GM21447 (cell line): ENCODE measurements around the gene GPR183.

Experiments
- ATAC-seq: cut with Tn5 transposase; IDR thresholded peaks from one replicate; pipeline ENCODE4 v1.9.1; 2021; ENCODE audit not compliant: unreplicated experiment

GPR183 gene

DNA sequence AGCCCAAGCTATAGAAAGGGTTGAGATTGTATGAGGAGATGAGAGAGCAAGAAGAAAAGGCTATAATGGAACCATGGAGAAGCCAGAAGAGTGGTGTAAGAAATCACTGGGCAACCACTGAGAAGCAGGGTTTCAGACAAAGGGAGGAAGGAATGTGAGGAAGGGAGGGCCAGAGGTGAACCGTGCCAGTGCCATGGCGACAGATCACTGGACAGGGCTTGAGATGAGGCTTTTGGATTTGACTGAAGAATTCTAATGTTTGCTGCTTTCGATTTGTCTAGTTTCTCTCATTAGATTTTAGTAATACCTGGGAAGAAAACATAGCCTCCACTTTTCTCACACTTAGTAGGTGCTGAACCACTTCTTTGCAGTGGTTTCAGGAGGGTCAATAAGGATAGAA is 6.3 kb upstream of the GPR183 start:
- ATAC-seq = no peak

DNA sequence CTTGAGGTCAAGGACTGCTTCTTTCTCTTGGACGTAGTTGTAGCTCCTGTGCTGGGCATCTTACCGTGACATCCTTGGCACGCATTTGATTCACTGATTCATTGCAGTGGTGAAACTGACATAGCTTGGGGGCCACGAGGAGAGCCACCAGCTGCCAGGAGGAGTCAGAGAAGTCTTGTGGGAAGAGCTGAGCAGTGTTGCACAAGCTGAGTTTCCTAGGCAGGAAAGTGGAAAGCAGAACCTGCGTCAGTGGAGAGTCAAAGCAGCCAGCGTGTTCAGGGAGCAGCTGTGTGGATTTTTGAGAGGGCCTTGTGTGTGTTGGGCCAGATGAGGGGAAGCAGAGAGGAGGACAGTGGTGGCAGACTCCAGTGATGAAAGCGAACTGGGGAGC is 5.3 kb upstream of the GPR183 start:
- ATAC-seq = peak; percentile 29

DNA sequence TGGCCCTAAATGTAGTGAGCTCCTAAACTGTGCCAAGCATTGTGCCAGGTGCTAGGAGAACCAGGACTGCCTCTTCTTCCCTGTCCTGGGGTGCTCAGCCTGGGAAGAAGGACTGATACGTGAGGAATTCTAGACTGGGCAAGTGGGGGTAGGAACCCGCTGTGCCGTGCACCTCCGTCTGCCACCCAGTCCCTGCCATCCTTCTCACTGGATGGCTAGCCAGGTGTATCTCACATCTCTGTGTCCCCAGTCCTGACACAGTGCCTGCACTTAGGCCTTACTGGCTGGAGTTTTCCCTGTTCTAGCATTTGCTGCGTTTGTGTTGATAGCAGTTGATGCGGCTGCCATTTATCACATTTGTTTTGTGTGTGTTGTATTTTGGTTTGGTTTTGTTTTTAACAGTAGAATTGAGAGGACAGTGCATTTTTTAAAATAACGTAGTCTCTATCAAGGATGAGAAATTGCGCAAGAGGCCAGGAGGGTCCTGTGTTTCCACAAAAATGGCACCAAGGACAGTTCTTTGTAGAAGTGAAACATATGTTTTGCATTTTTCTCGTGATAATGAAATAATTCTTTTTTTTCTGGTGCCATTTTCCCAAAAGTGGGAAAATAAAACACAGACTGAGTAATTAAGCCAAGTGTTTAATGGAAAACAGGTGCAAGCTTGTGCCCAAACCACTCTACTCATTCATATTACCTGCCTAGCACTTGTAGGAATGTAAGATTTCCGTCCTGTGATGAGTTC is 4.7 kb upstream of the GPR183 start:
- no peak for ATAC-seq

DNA sequence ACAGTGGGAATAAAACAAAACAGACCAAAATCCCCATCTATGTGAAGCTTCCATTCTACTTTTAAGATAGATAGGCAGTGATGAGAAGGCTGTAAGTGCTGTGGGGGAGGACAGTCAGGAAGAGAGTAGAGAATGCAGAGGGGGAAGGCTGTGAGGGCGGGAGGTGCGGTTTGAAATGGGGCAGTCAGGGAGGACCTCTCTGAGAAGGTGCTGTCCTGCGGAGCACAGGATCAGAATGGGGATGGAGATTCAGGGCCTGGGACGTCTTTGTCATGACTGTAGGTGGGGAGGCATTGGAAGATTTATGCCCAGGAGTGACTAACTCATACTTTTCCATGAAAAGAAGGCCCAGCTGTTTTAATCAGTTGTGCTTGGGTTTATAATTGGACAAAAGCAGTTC is 3.9 kb upstream of the GPR183 start:
- ATAC-seq = no peak

DNA sequence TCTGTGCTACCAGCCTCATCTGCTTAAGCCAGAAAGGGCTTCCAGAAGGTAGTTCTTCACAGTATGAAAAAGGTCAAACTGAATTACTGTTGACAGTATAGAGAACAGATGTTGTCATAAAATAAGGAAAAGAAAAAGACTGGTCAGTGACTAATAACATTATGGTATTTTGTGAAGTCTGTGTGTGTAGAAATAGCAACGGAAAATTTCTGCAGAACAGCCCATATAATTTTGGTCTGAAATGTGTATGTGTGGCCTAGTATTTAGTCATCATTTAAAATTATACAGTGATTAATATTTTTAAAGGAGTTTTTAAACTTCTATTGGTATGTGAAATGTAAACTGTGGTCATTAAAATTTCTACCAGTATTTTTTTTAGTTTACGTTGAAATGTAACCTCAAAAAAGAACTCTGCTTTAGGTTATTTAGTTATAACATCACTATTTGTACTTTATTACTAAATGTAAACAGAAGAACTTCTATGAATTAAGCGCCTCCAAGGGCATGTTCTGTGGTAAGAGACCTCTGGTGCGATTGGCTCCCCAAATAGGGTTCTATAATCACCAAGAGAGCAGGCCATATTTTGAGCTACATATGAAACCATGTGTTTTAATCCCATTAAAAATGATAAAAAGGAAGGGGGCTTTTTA is 3.3 kb upstream of the GPR183 start:
- no peak for ATAC-seq

DNA sequence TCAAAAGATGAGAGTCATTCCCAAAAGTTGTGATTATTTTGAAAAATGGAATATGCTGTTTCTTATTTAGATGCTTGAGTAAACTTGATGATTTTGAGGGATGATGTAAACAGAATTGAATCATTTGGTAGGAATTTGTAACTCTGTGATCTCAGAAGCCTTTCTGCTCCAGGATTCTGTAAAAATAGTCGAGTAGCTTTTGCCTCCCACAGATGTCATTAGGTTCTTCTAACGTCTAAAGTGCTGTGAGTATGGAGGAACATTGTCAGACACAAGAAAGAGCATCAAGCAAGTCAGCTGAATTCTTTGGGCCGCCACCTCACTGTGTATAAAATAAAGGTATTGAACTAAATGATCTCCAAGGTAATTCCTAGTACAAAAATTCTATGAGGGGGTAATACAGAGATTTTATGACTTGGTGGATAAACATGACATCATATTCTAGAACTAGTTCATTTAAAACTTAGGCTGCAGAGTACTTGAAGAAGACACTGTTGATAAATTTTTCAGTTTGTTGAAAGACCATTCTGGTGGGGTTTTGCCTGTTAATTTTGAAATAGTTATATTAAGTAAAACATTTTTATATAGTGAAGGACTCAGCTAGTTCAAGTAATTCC is 1.4 kb upstream of the GPR183 start:
- no peak for ATAC-seq

DNA sequence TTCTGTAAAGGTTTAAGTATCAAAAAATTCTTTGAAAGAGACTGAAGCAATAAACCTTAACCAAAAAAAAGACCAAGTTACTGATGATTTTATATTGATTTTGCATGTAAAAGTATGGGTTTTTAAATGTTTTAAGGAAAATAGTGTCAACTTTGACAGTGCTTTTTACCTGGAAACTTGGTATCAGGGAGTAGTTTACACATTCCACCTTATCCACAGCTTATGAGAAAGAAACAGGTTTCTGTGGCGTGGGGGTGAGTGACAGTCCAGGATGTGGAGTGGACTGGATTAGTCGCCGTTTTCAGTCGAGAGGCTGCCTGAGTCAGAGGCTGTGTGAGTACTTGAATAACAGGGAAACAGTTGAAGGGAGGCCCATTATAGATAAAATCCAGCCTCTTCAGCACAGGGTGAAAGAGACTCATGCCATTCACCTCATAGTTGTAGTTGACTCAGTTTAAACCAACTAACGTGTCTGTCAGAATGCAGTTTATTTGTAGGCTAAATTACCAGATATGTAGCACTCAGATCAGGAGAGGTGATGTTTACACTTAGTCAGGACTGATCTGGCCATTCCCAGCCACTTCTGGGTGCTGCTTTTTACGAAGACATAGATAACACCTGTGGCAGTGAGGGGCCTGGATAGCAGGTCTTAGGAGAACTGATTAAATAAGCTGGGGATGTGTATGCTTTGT is 595 bp upstream of the GPR183 start:
- ATAC-seq = peak; percentile 50

DNA sequence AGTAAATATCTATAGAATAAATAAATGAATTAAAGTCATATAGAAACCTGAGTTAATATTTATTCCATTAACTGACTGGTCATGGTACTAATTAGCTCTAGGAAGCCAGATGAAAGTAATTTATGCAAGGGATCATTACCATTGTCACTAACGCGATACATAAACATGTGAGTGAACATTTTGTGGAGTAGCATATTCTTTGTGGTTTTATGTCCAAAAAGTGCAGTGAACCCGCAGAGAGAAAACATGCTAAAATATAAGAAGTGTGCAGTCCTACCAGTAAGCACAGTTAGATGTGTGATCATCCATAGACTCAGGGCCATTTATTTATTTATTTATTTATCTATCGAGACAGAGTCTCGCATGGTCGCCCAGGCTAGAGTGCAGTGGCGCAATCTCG is 1.6 kb downstream of the GPR183 start:
- ATAC-seq = no peak

DNA sequence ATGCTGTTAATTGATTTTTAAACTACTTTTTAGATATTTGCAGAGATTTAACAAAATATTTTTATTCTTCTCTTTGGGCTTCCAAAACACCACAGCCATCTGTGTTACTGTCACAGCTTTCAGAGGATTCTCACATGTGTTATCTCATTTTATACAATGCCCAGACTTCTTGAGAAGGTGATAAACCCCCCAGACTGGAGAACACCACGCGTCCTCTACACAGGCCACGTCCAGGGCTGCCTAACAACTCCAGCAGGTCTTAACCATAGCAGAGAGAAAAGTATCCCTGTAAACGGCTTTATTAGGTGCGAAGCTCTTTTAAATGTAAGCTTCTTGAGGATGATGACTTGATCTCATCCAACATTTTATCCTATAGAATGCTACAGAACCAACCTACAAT is 2.0 kb downstream of the GPR183 start:
- ATAC-seq = no peak

DNA sequence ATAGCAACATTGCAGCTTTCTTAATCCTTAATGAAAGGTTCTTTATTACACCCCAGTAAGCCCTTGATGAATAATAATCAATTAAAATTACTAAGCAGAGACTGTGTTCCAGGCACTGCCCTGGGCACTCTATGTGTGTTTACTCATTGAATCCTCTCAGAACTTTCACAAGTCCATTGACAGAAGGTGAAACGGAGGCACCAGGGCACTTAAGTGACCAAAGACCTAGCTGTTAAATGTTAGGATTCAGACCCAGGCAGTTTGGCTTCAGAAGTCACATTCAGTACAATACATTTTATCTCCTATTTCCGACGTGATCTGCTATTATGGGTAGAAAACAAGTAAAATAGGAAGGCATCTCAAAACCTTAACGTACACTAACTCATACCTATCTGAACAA is 2.7 kb downstream of the GPR183 start:
- no peak for ATAC-seq

DNA sequence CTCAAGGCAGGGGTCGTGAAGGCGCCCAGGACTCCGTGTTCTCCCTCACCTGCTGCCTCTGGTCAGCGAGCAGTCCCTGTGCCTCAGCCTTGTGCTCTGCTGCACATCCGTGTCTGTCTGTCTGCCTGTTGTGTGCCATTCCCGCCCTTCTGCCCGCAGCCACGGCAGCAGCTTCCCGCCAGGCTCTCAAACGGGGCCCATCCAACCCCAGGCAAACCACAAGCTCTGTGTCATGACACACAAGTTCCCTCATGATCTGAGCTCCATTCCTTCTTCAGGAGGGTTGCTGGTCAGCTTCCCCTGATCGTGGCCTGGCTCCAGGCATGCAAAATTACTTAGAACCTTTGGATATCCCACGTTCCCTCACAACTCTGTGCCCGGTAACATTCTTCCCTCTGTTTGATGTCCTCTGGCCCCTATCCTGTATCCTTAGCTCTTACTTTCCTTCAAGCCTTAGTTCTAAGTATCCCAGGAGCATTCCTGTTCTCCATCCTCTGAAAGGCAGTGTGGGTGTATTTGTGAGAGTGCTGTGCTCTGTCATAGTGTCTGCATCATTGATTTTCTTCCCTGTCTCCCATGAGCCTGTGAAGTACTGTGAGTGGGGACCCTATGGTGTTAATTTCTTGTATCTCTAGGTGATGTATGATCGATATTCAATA is 3.2 kb downstream of the GPR183 start:
- ATAC-seq = no peak

DNA sequence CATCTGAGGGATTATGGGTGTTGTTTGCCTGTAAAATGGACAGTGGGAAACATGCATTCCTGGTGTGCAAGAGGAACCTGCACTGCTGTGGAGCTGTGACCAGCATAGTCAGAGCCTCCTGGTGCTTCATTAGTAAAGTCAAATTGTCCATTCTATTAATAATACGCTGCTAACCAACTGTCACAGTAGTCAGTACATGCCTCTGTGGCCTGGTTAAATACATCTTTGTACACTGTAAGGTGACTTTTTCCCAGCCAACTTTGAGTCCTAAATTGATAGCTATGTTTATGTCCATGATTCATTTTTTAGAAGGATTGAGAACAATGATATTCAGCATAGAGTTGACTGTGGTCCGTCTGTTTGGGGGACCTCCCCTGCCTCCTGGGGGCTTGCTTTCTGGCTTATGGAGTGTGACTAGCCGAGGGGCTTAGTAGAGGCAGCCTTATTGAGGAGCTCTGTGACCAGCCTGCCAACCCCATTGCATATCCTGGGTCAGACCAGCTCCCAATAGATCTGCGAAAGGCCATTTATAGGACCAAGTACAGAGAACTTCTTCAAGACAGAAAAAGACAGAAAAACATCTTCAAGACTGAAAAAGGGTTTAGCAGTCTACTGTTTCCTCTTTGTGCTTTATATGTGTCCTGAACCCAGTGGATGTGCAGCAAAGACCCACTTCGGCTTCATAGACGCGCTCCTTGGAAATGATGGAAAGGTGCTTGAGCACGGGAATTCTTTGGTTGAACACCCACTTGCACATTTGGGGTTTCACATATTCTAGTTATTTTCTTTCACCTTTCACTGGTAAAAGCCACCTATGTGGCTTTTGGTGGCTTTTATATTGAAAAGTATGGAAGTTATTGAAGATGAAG is 4.3 kb downstream of the GPR183 start:
- no peak for ATAC-seq

DNA sequence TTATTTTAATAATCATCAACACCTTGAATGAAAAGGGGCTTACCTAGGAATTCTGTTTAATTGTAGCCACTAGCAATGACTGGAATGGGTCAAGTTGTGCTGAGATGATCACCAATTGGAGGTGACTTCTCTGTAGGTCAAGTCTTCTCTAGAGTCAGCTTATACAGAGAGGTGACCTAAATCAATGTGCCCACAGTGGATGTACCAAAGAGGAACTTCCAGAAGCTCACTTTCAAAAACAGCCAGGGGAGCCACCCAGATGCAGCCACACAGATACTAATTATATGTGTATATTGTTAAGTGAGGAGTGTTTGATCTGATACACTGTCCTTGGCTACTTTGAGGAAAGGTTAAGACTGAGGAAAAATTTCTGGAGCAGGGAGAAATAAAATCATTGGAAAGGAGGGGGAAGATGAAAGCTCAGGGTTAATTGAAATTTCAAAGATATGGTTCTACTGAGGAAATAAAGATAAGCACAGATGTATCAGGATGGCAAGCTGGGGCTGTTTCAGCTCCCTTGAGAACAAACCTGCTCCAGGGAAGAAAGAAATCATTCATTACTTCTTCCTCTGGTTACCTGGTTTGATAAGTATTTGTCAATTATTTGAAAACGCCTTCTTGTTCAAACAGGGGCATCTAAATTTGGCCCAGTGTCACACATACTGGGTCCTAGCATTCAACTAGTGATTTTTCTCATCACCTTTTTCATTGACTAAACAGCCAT is 5.1 kb downstream of the GPR183 start:
- peak; percentile 29 for ATAC-seq

DNA sequence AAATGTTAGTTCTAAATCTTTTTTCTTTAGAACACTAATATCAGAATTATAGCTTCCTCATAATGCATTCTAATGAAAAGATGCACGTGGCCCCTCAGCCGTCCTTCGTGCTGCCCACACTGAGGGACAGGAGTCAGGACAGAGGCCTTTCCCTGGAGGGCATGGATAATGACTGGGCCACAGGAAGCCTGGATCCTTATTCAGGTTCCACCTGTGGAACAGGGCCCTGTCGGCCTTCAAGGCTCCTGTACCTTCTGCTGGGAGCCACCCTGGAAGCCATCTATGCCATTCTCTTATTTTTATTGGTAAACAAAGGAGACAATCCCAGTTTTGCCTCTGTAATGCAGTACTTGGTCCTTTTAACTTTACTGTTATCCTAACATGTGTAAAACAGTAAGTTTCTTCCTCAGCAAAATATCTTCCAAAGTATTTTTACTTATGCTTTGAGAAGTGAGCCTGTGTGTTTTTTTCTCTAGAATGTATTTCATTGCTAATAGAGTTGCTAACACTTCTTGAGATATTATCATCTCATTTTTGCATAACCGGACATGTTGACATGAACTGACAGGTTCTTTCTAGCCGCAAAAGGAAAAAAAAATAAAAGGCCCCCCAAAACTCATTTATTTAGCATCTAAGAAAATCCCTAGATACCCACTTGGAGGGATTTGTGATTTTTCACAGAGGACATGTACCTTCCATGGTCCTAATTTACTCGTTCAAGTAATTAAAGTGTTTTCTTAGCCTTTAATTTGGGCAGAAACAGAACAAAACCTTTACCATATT is 6.0 kb downstream of the GPR183 start:
- no peak for ATAC-seq

DNA sequence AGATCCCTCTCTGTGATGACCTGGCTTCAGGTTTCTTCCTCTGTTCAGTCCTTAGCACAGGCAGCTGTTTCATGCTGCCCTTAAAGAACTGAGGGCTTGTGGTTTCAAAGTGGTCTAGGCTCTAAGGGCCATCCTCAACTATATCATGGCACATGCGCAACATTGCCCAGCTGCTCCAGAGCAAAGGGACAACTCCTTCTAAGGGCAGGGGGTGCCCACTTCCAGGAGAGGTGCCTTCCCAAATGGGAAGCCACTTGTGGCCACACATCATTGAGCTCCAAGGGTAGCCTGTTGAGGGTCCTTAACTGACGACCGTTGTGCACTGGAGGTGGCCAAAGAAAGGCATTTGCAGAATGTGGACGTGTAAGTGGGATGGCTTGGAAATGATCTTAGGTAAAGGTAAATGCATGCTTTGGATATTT is 7.3 kb downstream of the GPR183 start:
- ATAC-seq = no peak

DNA sequence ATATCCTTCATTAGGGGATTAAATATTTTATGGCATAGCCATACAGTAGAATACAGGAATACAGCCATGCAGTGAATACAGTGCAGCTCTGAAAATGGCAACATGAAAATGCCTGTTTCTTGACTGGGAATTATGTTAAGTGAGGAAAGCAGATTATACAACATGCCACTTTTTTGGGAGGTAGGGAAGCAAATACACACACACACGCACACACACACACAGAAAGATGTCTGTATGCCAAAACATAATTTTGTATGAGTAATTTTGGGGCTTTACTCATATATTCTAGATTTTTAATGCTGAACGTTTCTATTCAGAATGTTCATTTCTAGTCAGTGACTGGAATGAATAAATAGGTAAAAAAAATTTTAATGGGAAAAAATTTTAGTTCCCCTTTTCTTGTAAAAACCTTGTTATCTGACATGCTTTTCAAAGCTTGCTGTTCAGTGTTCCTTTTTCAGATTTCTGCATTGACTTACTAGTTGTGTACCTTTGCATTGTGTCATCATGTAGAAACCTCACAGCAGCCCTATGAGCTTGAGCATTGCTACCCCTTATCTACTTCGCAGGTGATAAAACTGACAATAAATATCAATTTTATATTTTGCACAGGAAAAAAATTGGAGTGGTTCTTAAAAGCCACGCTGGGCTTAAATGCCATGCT is 7.8 kb downstream of the GPR183 start:
- ATAC-seq = no peak

DNA sequence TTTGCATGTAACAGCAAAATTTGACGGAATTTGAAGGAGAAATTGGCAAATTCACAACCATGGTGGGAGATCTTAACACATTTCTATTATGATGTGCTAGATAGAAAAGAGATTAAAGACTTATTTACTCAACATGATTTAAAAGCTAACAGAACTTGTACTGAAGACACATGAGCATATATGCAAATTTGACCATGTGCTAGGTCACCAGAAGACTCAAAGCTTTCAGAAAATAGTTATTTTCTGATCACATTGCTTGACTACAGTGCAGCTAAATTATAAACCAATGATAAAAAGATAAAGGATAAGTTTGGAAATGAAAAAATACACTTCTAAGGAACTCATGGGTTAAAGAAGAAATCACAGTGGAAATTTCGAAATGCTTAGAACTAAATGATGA is 9.1 kb downstream of the GPR183 start:
- peak; percentile 24 for ATAC-seq

DNA sequence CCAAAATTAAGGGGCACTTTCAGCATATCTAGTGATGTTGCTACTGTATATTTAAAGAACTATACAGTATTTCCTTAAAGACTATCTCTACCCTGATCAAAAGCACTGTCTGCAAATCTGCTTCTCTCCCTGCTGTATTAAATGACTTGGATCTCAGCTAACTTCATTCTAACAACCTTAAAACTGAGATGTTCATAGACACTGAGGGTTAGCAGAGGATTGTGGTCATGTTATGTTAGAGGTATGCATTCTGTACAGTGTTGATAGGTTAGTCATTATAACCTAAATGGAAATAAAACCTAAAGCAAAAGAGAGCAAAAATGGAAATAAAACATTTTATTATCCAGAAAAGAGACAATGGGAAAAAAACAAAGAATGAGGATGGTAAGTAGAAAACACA is 9.9 kb downstream of the GPR183 start:
- ATAC-seq = no peak
